ENCODE data around the gene PLCL1.

GRCh38 chr2:197947219-197947757 lies 142.9 kb downstream of the PLCL1 start:
- no peak for TF ChIP-seq POLR2A (IDR thresholded peaks at IDR 0.05)
- TF ChIP-seq, protein P1, sequence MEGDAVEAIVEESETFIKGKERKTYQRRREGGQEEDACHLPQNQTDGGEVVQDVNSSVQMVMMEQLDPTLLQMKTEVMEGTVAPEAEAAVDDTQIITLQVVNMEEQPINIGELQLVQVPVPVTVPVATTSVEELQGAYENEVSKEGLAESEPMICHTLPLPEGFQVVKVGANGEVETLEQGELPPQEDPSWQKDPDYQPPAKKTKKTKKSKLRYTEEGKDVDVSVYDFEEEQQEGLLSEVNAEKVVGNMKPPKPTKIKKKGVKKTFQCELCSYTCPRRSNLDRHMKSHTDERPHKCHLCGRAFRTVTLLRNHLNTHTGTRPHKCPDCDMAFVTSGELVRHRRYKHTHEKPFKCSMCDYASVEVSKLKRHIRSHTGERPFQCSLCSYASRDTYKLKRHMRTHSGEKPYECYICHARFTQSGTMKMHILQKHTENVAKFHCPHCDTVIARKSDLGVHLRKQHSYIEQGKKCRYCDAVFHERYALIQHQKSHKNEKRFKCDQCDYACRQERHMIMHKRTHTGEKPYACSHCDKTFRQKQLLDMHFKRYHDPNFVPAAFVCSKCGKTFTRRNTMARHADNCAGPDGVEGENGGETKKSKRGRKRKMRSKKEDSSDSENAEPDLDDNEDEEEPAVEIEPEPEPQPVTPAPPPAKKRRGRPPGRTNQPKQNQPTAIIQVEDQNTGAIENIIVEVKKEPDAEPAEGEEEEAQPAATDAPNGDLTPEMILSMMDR (IDR thresholded peaks at IDR 0.05), result no peak
- no peak for TF ChIP-seq POLR2AphosphoS5 (IDR thresholded peaks at IDR 0.05)
- TF ChIP-seq EP300 (IDR thresholded peaks at IDR 0.05), result no peak
